Cardiac muscle cell (in vitro differentiated cells and primary cell): ENCODE results near the gene ZCCHC2. TPM values are rescaled to one million over a fixed set of nuclear protein-coding genes. Genes with fewer than 3 reads are reported as not detected.

Source experiments
- DNase-seq, 2 donors: peaks; one replicate each; pipeline versions ENCODE4 v3.0.0 to v3.0.0-alpha.2; 2010 to 2017; ENCODE audit warnings: low read depth in 1 of 2, low spot score in 1 of 2
- H3K27ac ChIP-seq: fragments of 200-600 bp; sonication (generic); 2 replicates; pipeline ENCODE4 v1.5.1; 2016
- H3K27me3 ChIP-seq: fragments of 200-600 bp; sonication (generic); 2 replicates; pipeline ENCODE4 v1.6.0; 2016; ENCODE audit warnings: control low read depth
- H3K36me3 ChIP-seq: fragments of 200-600 bp; sonication (generic); 2 replicates; pipeline ENCODE4 v1.5.1; 2016; ENCODE audit warnings: control low read depth
- H3K4me1 ChIP-seq: fragments of 200-600 bp; sonication (generic); 2 replicates; pipeline ENCODE4 v1.8.1; 2017; ENCODE audit warnings: low read depth, mild to moderate bottlenecking, mixed run types
- H3K4me3 ChIP-seq: fragments of 200-600 bp; sonication (generic); 2 replicates; pipeline ENCODE4 v1.5.1; 2016; ENCODE audit warnings: mild to moderate bottlenecking
- H3K9me3 ChIP-seq: fragments of 200-600 bp; sonication (generic); 2 replicates; pipeline ENCODE4 v1.5.1; 2017; ENCODE audit warnings: low read depth, mild to moderate bottlenecking, control low read depth
- CTCF ChIP-seq: IDR thresholded peaks from 2 replicates; pipeline ENCODE4 v1.5.1; 2012; ENCODE audit warnings: low read depth, mild to moderate bottlenecking, low read length
- polyA plus RNA-seq: library from polyadenylated mRNA; unstranded; fragments of >200 nt; fragmentation: Nextera tagmentation; extraction: Ambion mirVana; gene quantifications from 2 replicates; pipeline ENCODE4 v1.2.1, GENCODE V29; 2016
- total RNA-seq: library from RNA; depleted of rRNA; stranded (reverse); fragments of >200 nt; gene quantifications from 2 replicates; pipeline ENCODE4 v1.2.3, GENCODE V29; 2016

ZCCHC2 gene
- total and polyA plus RNA-seq, 2 experiments from 2014 or later = 2.1 to 25.2 TPM

- H3K4me1 ChIP-seq = no peaks in the 10 kb centered on the region
- H3K4me3 ChIP-seq = no peak overlapping the region
- peaks cover 5% of the 10 kb centered on the region for H3K9me3 ChIP-seq
- no peaks in the 10 kb centered on the region for H3K36me3 ChIP-seq
- DNase-seq = no peak
- no peak overlapping the region for H3K27ac ChIP-seq
- no peaks in the 10 kb centered on the region for H3K27me3 ChIP-seq
- TF ChIP-seq CTCF = no peak
Observed at GRCh38 chr18:62512532-62512931, 10.3 kb upstream of the ZCCHC2 start.

GRCh38 chr18:62512996-62513395 lies 9.8 kb upstream of the ZCCHC2 start:
- H3K36me3 ChIP-seq = no peaks in the 10 kb centered on the region
- H3K4me3 ChIP-seq = no peak overlapping the region
- TF ChIP-seq CTCF = no peak
- H3K4me1 ChIP-seq = no peaks in the 10 kb centered on the region
- DNase-seq = no peak
- peaks cover 5% of the 10 kb centered on the region for H3K9me3 ChIP-seq
- H3K27me3 ChIP-seq = no peaks in the 10 kb centered on the region
- H3K27ac ChIP-seq = no peak overlapping the region

- no peak overlapping the region for H3K4me3 ChIP-seq
- TF ChIP-seq CTCF = no peak
- H3K36me3 ChIP-seq = no peaks in the 10 kb centered on the region
- DNase-seq = no peak
- H3K27ac ChIP-seq = no peak overlapping the region
- no peaks in the 10 kb centered on the region for H3K4me1 ChIP-seq
- peaks cover 5% of the 10 kb centered on the region for H3K9me3 ChIP-seq
- H3K27me3 ChIP-seq = no peaks in the 10 kb centered on the region
Observed at GRCh38 chr18:62514570-62514969, 8.3 kb upstream of the ZCCHC2 start.

- no peak for DNase-seq
- Histone ChIP-seq H3K4me3 (no peak overlapping the region), H3K9me3 (peaks cover 5% of the 10 kb centered on the region), H3K36me3 (no peaks in the 10 kb centered on the region), H3K27me3 (peaks cover 12% of the 10 kb centered on the region), H3K4me1 (no peaks in the 10 kb centered on the region), H3K27ac (no peak overlapping the region)
- no peak for TF ChIP-seq CTCF
Observed at GRCh38 chr18:62516242-62516641, 6.6 kb upstream of the ZCCHC2 start.

- Histone ChIP-seq H3K27ac (no peak overlapping the region), H3K27me3 (peaks cover 16% of the 10 kb centered on the region), H3K4me3 (no peak overlapping the region), H3K4me1 (no peaks in the 10 kb centered on the region), H3K36me3 (no peaks in the 10 kb centered on the region), H3K9me3 (peaks cover 5% of the 10 kb centered on the region)
- TF ChIP-seq CTCF = no peak
- no peak for DNase-seq
Observed at GRCh38 chr18:62518460-62519375, 4.1 kb upstream of the ZCCHC2 start.
